ENCODE results near the gene DCDC2C. TPM values are rescaled to one million over a fixed set of nuclear protein-coding genes. Genes with fewer than 3 reads are reported as not detected.

DCDC2C gene
- total and polyA plus RNA-seq, 2 donors (not counting 3 experiments of a cell fraction or from before 2014, with no cell fraction given): not detected

GRCh38 chr2:3759761-3760160 lies 56.4 kb downstream of the DCDC2C start:
- DNase-seq (ENCODE audit: low read depth, low spot score): no peak
- Histone ChIP-seq H2AFZ (ENCODE audit: low read depth, low read length) (no peak overlapping the region), H3K9me1 (replicated peaks; ENCODE audit: control insufficient read depth, extremely low read depth, insufficient read depth, low read length) (no peaks in the 10 kb centered on the region), H3K4me1 (ENCODE audit: control insufficient read depth, extremely low read depth, insufficient read depth, low read length) (no peaks in the 10 kb centered on the region), H4K20me1 (replicated peaks; ENCODE audit: control insufficient read depth, extremely low read depth, insufficient read depth, low read length) (no peaks in the 10 kb centered on the region), H3K9ac (replicated peaks; ENCODE audit: extremely low read depth, insufficient read depth, low read length) (no peak overlapping the region), H3K27ac (ENCODE audit: insufficient read depth, low read depth, low read length) (no peak overlapping the region), H3K27me3 (ENCODE audit: control insufficient read depth in 2 of 2, insufficient read depth in 2 of 2, low read length in 2 of 2) (no peaks in the 10 kb centered on the region), H3K36me3 (ENCODE audit: control insufficient read depth in 2 of 2, extremely low read depth in 1 of 2, insufficient read depth in 2 of 2, low read length in 2 of 2) (no peaks in the 10 kb centered on the region), H3K79me2 (ENCODE audit: control insufficient read depth, insufficient read depth, low read length) (no peaks in the 10 kb centered on the region), H3K4me3 (replicated peaks in 1 of 3; ENCODE audit: insufficient read depth in 1 of 3, low read depth in 1 of 3, low read length in 3 of 3) (no peak overlapping the region), H3K9me3 (replicated peaks; ENCODE audit: control insufficient read depth, insufficient read depth, low read length) (no peaks in the 10 kb centered on the region), H3K4me2 (ENCODE audit: insufficient read depth, low read length) (no peak overlapping the region)
- intact Hi-C loops (cut with micrococcal nuclease) (no loop called here), dilution Hi-C loops (cut with MboI; ENCODE audit: extremely low pct_ligation_motif_present, low sequenced_read_pairs) (no loop called here)
- POLR2A ChIA-PET: no interaction called here
- CTCF ChIA-PET: no interaction called here
- BruUV-seq (replicated peaks): no TSS peak
- TF ChIP-seq JUN (IDR thresholded peaks at IDR 0.05; ENCODE audit: borderline replicate concordance, insufficient read depth, insufficient read length, low read depth) (no peak), POLR2A (IDR thresholded peaks at IDR 0.05; ENCODE audit: low read depth, low read length) (no peak)
- FAIRE-seq: no peak

DNA sequence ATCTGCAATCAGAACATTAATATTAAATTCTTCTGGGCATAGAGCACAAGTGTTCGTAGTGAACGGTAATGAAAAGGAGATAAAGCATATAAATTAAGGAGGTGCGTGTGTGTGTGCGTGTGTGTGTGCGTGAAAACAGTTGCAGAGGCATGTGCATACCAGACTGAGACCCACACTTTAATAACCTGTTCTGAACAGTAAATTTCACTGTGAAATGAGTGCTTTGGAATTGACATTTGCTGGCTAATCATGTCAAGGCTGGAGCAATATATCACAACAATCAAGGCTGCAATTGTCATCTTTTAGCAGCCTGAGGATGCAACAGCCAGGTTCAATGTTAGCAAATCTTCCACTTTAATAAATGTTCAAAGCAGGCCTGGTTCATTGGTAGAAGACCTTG lies 57.9 kb downstream of the DCDC2C start:
- Histone ChIP-seq H2AFZ (ENCODE audit: low read depth, low read length) (no peak overlapping the region), H3K27ac (ENCODE audit: insufficient read depth, low read depth, low read length) (no peak overlapping the region), H3K9me1 (replicated peaks; ENCODE audit: control insufficient read depth, extremely low read depth, insufficient read depth, low read length) (no peaks in the 10 kb centered on the region), H3K27me3 (ENCODE audit: control insufficient read depth in 2 of 2, insufficient read depth in 2 of 2, low read length in 2 of 2) (no peaks in the 10 kb centered on the region), H3K9me3 (replicated peaks; ENCODE audit: control insufficient read depth, insufficient read depth, low read length) (no peaks in the 10 kb centered on the region), H3K4me2 (ENCODE audit: insufficient read depth, low read length) (no peak overlapping the region), H3K4me1 (ENCODE audit: control insufficient read depth, extremely low read depth, insufficient read depth, low read length) (no peaks in the 10 kb centered on the region), H3K36me3 (ENCODE audit: control insufficient read depth in 2 of 2, extremely low read depth in 1 of 2, insufficient read depth in 2 of 2, low read length in 2 of 2) (no peaks in the 10 kb centered on the region), H4K20me1 (replicated peaks; ENCODE audit: control insufficient read depth, extremely low read depth, insufficient read depth, low read length) (no peaks in the 10 kb centered on the region), H3K4me3 (replicated peaks in 1 of 3; ENCODE audit: insufficient read depth in 1 of 3, low read depth in 1 of 3, low read length in 3 of 3) (no peak overlapping the region), H3K79me2 (ENCODE audit: control insufficient read depth, insufficient read depth, low read length) (no peaks in the 10 kb centered on the region), H3K9ac (replicated peaks; ENCODE audit: extremely low read depth, insufficient read depth, low read length) (no peak overlapping the region)
- intact Hi-C loops (cut with micrococcal nuclease): no loop called here
- dilution Hi-C loops (cut with MboI; ENCODE audit: extremely low pct_ligation_motif_present, low sequenced_read_pairs): no loop called here
- ChIA-PET CTCF (no interaction called here), POLR2A (no interaction called here)
- no peak for TF ChIP-seq JUN (IDR thresholded peaks at IDR 0.05; ENCODE audit: borderline replicate concordance, insufficient read depth, insufficient read length, low read depth)
- TF ChIP-seq CTCF (IDR thresholded peaks at IDR 0.05; ENCODE audit: extremely low read depth in 1 of 2, insufficient read depth in 1 of 2, low read depth in 1 of 2, low read length in 2 of 2): no peak
- no peak for TF ChIP-seq MAX (IDR thresholded peaks at IDR 0.05; ENCODE audit: insufficient read depth, insufficient read length)
- TF ChIP-seq GATA2 (IDR thresholded peaks at IDR 0.05; ENCODE audit: insufficient read depth, insufficient read length, low read depth, low read length): no peak
- TF ChIP-seq POLR2AphosphoS5 (IDR thresholded peaks at IDR 0.05; ENCODE audit: insufficient read depth, low read depth, low read length): no peak
- TF ChIP-seq POLR2A (IDR thresholded peaks at IDR 0.05; ENCODE audit: low read depth, low read length): no peak
- TF ChIP-seq MYC (IDR thresholded peaks at IDR 0.05; ENCODE audit: low read depth, low read length): no peak
- no peak for TF ChIP-seq EZH2 (IDR thresholded peaks at IDR 0.05; ENCODE audit: borderline replicate concordance, low read depth, low read length, severe bottlenecking)
- TF ChIP-seq FOS (IDR thresholded peaks at IDR 0.05; ENCODE audit: borderline replicate concordance, insufficient read depth, low read length): no peak
- BruUV-seq (replicated peaks): no TSS peak
- DNase-seq (ENCODE audit: low read depth, low spot score) (no peak), FAIRE-seq (no peak)
